HG02938 (cell line): ENCODE data around the gene NXNL1.

Source experiments
- ATAC-seq: cut with Tn5 transposase; IDR thresholded peaks from one replicate; pipeline ENCODE4 v1.9.1; 2021; ENCODE audit warnings: mild to moderate bottlenecking, moderate library complexity; ENCODE audit not compliant: unreplicated experiment

NXNL1 gene

GRCh38 chr19:17421942-17422341, 38.8 kb downstream of the NXNL1 start:
- ATAC-seq: no peak

GRCh38 chr19:17420475-17420924, 40.2 kb downstream of the NXNL1 start:
- ATAC-seq: no peak

DNA sequence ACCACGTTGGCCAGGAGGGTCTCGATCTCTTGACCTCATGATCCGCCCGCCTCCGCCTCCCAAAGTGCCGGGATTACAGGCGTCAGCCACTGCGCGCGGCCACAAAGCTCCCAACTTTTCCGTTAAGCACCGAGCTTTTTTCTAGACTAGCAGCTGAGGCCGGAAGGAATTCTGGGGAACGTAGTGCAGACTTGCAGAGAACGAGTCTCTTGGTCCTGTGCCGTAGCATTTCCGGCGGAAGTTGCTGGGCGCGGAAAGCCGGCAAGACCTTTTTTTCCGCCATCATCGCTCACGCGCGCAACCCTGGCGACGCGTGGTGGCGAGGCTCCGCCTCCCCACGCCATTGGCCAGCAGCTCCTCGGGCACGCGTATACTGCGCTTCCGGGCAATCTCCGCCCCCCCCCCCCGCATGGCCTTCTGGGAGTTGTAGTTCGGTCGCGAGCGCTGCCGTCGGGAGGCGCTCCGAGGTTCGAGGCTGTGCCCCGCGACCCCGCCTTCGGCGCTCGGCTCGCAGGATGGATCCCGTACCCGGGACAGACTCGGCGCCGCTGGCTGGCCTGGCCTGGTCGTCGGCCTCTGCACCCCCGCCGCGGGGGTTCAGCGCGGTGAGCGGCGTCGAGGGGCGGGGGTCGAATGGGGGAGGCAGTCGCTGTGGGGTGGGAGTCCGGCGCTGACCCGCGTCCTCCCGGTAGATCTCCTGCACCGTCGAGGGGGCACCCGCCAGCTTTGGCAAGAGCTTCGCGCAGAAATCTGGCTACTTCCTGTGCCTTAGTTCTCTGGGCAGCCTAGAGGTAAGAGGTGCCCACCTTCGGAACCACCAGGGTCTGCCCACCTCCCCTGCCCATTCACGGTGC, 40.9 kb downstream of the NXNL1 start, which contains the start of gene MVB12A:
Gene MVB12A, plus strand, starts transcription at position 427 of the 854 bp plus-strand sequence. Its CDS starts 89 bp downstream, at position 516.
- ATAC-seq: peak; percentile 87

DNA sequence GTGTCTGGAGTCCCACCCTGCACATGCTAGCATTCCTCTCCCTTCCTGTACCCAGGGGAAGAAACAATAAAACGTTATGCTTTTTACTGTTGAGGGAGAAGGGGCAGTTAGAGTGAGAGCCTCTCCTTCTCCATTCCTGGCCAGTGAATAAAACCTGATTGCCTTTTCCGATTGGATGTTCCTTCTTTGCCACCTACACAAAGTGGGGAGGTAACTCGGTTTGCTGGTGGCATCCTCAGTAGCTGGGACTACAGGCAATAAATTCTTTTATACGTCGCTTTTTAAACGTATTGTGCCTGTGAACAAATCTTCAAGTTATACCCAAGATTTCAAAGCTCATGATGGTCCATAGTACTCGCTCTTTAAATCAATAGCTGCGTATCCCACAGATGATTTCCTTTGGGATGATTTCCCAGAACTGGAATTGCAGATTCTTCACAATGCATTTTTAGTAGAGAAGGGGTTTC, 41.5 kb downstream of the NXNL1 start:
- no peak for ATAC-seq

DNA sequence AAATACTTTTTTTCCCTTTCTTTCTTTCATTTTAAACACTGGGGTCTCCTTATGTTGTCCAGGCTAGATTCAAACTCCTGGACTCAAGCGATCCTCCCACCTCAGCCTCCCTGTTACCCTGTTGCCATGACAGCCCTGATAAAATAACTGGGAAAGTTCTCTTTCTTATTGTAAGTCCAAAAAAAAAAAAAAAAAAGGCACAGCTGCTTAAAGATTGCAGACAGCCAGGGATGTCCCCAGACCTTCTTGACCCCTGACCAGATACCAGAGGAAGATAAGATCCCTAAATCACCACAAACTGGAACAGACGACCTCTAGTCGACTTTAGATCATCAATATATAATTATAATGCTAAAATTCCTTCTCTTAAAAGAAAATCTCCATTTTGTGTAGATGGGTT, 42.0 kb downstream of the NXNL1 start:
- ATAC-seq: no peak

DNA sequence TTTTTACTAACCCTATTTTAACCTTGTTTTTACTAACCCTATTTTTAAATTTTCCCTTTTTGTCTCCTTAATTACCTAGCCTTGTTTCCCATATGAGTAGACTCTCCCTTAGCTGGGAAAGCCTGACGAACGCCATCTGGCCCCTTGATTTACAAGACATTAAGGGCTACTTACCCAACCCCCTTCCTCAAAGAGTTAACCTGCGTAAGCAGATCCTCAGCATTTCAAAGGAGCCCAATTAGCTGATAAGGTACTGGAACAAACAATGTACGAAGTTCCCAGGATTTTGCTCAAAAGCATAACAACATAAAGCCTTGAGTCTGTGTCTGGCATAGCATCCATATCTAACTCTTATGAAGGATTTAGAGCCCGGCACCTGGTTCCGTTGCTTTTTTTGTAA, 45.6 kb downstream of the NXNL1 start:
- no peak for ATAC-seq

GRCh38 chr19:17414097-17414496, 46.6 kb downstream of the NXNL1 start:
- ATAC-seq: no peak

- no peak for ATAC-seq
These were observed 48.9 kb downstream of the NXNL1 start for GRCh38 chr19:17411801-17412200.

DNA sequence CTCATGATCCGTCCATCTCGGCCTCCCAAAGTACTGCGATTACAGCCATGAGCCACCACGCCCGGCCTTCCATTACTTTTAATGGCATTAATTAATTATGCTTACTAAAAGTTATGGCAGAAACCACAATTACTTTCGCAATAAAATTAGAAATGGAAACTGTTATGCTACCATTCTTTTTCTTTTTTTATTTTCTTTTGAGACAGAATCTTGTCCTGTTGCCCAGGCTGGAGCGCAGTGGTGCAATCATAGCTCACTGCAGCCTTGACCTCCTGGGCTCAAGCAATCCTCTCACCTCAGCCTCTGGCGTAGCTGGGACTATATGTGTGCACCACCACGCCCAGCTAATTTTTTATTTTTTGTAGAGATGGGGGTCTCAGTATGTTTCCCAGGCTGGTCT, 50.7 kb downstream of the NXNL1 start:
- ATAC-seq: no peak

GRCh38 chr19:17406887-17407196, 53.9 kb downstream of the NXNL1 start:
- no peak for ATAC-seq

DNA sequence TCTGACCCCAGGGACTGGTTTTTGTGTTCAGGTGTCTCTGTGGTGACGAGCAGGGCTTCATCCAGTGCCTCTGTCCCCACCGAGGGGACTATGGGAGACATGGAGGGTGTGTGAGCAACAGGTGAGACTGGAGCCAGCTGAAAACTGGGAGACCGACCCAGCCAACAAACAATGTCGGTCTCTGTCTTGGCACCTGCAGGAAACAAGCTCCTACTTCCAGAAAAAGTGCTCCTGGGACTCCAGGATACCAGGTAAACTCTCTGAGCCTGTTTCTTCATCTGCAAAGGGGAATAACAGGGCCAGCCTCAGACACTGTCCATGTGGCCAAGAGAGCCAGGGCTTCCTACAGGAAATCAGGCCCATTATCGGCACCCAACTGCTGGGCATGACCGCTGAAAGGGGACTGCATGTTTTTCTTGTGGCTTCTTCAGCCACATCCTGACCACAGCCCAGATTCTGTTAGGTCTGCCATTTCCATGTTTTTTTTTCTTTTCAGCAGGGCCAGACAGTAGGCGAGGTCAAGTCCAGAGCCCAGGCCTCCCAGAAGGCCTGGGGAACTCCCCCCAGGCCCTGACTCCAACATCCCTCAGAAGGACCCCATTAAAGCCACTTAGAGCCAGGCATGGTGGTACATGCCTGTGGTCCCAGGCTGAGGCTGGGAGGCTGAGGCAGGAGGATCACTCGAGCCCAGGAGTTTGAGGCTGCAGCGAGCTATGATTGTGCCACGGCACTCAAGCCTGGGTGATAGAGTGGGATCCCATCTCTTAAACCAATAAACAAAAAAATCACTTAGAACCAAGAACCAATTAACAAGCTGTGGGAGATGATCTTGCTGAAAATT, 54.5 kb downstream of the NXNL1 start:
- peak; percentile 9 for ATAC-seq
